Esophagus muscularis mucosa (tissue), 4 donors: Measurements from ENCODE around the gene DPP7. TPM values are rescaled to one million over a fixed set of nuclear protein-coding genes. Genes with fewer than 3 reads are reported as not detected.

ENCODE experiments used
- DNase-seq: peaks from one replicate; pipeline ENCODE4 v3.0.0-alpha.2; 2017; ENCODE audit errors: extremely low spot score
- H3K27ac ChIP-seq, 4 donors: fragments of 200-600 bp; sonication (generic); replicated peaks in 1 of 4; 1 replicate in 3 of 4; 2 replicates in 1 of 4; pipeline ENCODE4 v1.5.1; 2016 to 2019; ENCODE audit warnings: mild to moderate bottlenecking in 1 of 4
- H3K27me3 ChIP-seq, 4 donors: fragments of 200-600 bp; sonication (generic); one replicate each; pipeline versions ENCODE4 v1.5.1 to v1.6.0; 2016 to 2019
- H3K36me3 ChIP-seq, 4 donors: fragments of 200-600 bp; sonication (generic); one replicate each; pipeline ENCODE4 v1.5.1; 2016 to 2019
- H3K4me1 ChIP-seq, 4 donors: fragments of 200-600 bp; sonication (generic); one replicate each; pipeline ENCODE4 v1.5.1; 2016 to 2019
- H3K4me3 ChIP-seq, 4 donors: fragments of 200-600 bp; sonication (generic); 1 replicate in 2 of 4; 2 replicates in 2 of 4; pipeline ENCODE4 v1.5.1; 2016 to 2019; ENCODE audit warnings: mild to moderate bottlenecking in 4 of 4, moderate library complexity in 1 of 4
- H3K9me3 ChIP-seq, 4 donors: fragments of 200-600 bp; sonication (generic); 1 replicate in 3 of 4; 2 replicates in 1 of 4; pipeline ENCODE4 v1.5.1; 2016 to 2019
- CTCF ChIP-seq, 3 experiments: fragments of 200-600 bp in 2 of 3; fragments of 450-650 bp in 1 of 3; sonication (generic) in 2 of 3; IDR thresholded peaks; one replicate each; pipeline ENCODE4 v1.5.1; 2017 to 2019; ENCODE audit warnings: antibody characterized with exemption in 3 of 3, mild to moderate bottlenecking in 2 of 3, moderate library complexity in 1 of 3
- EP300 ChIP-seq: sonication (generic); formaldehyde crosslinking; IDR thresholded peaks from one replicate; pipeline ENCODE4 v1.6.1; 2017; ENCODE audit warnings: antibody characterized with exemption
- POLR2A ChIP-seq: fragments of 450-650 bp; IDR thresholded peaks from one replicate; pipeline ENCODE4 v1.6.1; 2017; ENCODE audit warnings: antibody characterized with exemption, moderate library complexity, mild to moderate bottlenecking, low read depth
- POLR2AphosphoS5 ChIP-seq, 2 donors: sonication (generic); formaldehyde crosslinking; IDR thresholded peaks; one replicate each; pipeline ENCODE4 v1.6.1; 2017; ENCODE audit warnings: antibody characterized with exemption in 2 of 2
- WGBS: methylation state at CpG from one replicate; pipeline ENCODE4 v1.1.5; 2018; 5-methylcytosine and 5-hydroxymethylcytosine counted together
- intact Hi-C: fragments of 100-400 bp; cut with DNase I; formaldehyde crosslinking; loops from one replicate; pipeline ENCODE4 v1.15.1; 2023
- small RNA-seq, 3 donors: library from RNA; depleted of rRNA; stranded (forward); fragments of <200 nt; gene quantifications; one replicate each; pipeline ENCODE3, GENCODE V24; 2016
- total RNA-seq, 4 donors: library from RNA; depleted of rRNA; stranded (reverse); fragments of >200 nt; gene quantifications; one replicate each; pipeline versions ENCODE4 v1.1.0 to v1.2.1, GENCODE V29; 2016

DPP7 gene
- total RNA-seq, 4 donors from 2014 or later, result 90.1 to 121 (median 104) TPM

DNA sequence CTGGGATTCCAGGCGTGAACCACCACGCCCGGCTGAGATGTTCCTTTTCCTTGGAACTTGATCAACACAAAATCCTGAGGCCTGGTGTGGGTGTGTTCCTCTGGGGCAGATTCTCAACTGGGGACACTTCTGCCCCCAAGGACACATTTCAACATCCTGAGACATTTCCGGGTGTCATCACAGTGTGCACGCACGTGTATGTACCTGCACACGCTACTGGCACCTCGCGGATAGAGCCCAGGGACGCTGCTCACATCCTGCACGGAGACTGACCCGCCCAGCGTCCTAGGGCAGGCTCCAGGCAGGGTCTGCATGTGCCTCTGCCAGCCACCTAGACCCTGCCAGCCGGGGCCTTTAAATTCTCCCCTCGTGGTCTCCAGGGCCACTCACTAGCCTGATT lies 52.1 kb downstream of the DPP7 start:
- no peak for DNase-seq
- 85% methylated on average over 15 of the region's 15 CpGs for WGBS
- H3K4me3 ChIP-seq, result no peak overlapping the region
- peaks cover 6 to 18% (median 16%) of the 10 kb centered on the region in 4 donors for H3K4me1 ChIP-seq
- H3K27me3 ChIP-seq, result peaks cover 0 to 15% (median 0%) of the 10 kb centered on the region in 4 donors
- no peaks in the 10 kb centered on the region for H3K36me3 ChIP-seq
- H3K9me3 ChIP-seq, result no peaks in the 10 kb centered on the region
- no peak for TF ChIP-seq POLR2A
- no peak for TF ChIP-seq EP300
- TF ChIP-seq POLR2AphosphoS5 (IDR thresholded peaks at IDR 0.05), result no peak
- TF ChIP-seq CTCF (IDR thresholded peaks at IDR 0.05), result no peak
- H3K27ac ChIP-seq, result no peak overlapping the region
- intact Hi-C loops, result no loop called here

Small RNA genes within 50 kb of the gene (small RNA-seq; reads per million reads assigned to genes)
- 0 reads per million in 3 donors for gene RF00153

Other genes with a start within 250 kb of the DPP7 start
- 100 to 1,000 TPM; 233 to 283 (median 247) TPM for gene EDF1, start 248.4 kb downstream of the DPP7 start, total RNA-seq
- gene TRAF2, start 228.2 kb downstream of the DPP7 start, total RNA-seq, result 10 to 100 TPM in 2 of 4 donors, 1 to 10 TPM in 2; 6.6 to 15.5 (median 12.4) TPM
- 100 to 1,000 TPM; 238 to 303 (median 267) TPM for gene FBXW5, start 170.0 kb downstream of the DPP7 start, total RNA-seq
- not detected for gene C8G, start 169.5 kb downstream of the DPP7 start, total RNA-seq
- not detected for gene LCN12, start 162.5 kb downstream of the DPP7 start, total RNA-seq
- 10 to 100 TPM; 10.4 to 77.9 (median 51.6) TPM for gene PTGDS, start 137.2 kb downstream of the DPP7 start, total RNA-seq
- under 1 TPM in 3 of 4 donors, not detected in 1; 0.11 to 0.42 (median 0.39) TPM for gene LCNL1, start 131.7 kb downstream of the DPP7 start, total RNA-seq
- gene PAXX, start 122.3 kb downstream of the DPP7 start, total RNA-seq, result 10 to 100 TPM; 28.8 to 39.9 (median 37.8) TPM
- 1 to 10 TPM in 2 of 4 donors, not detected in 2; 1.4 to 2.5 TPM for gene CLIC3, start 118.2 kb downstream of the DPP7 start, total RNA-seq
- 10 to 100 TPM; 17.4 to 30.9 (median 21.6) TPM for gene ABCA2, start 86.5 kb downstream of the DPP7 start, total RNA-seq
- under 1 TPM in 2 of 4 donors, not detected in 2; 0.32 to 0.83 TPM for gene FUT7, start 82.6 kb downstream of the DPP7 start, total RNA-seq
- gene NPDC1, start 68.6 kb downstream of the DPP7 start, total RNA-seq, result 100 to 1,000 TPM in 2 of 4 donors, 10 to 100 TPM in 2; 45.3 to 119 (median 91.5) TPM
- 1 to 10 TPM in 2 of 4 donors, under 1 TPM in 2; 0.42 to 1.2 (median 1.0) TPM for gene ENTPD2, start 60.7 kb downstream of the DPP7 start, total RNA-seq
- under 1 TPM in 3 of 4 donors, not detected in 1; 0.17 to 0.40 (median 0.26) TPM for gene SAPCD2, start 44.2 kb downstream of the DPP7 start, total RNA-seq
- 1 to 10 TPM; 3.6 to 5.8 (median 5.0) TPM for gene UAP1L1, start 37.2 kb downstream of the DPP7 start, total RNA-seq
- gene MAN1B1, start 27.7 kb downstream of the DPP7 start, total RNA-seq, result 10 to 100 TPM; 22.4 to 36.6 (median 27.0) TPM
- under 1 TPM in 3 of 4 donors, not detected in 1; 0.11 to 0.50 (median 0.19) TPM for gene GRIN1, start 24.4 kb upstream of the DPP7 start, total RNA-seq
- not detected for gene LRRC26, start 55.3 kb upstream of the DPP7 start, total RNA-seq
- gene TMEM210, start 57.3 kb upstream of the DPP7 start, total RNA-seq, result not detected
- gene ANAPC2, start 73.8 kb upstream of the DPP7 start, total RNA-seq, result 10 to 100 TPM; 18.7 to 28.7 (median 25.1) TPM
- gene SSNA1, start 73.9 kb upstream of the DPP7 start, total RNA-seq, result 10 to 100 TPM; 58.2 to 99.5 (median 76.7) TPM
- 10 to 100 TPM in 1 of 4 donors, 1 to 10 TPM in 3; 4.1 to 12.6 (median 7.7) TPM for gene TPRN, start 86.0 kb upstream of the DPP7 start, total RNA-seq
- 10 to 100 TPM; 28.8 to 45.8 (median 34.8) TPM for gene TMEM203, start 90.9 kb upstream of the DPP7 start, total RNA-seq
- gene NDOR1, start 91.0 kb upstream of the DPP7 start, total RNA-seq, result 10 to 100 TPM in 1 of 4 donors, 1 to 10 TPM in 3; 6.5 to 12.3 (median 8.0) TPM
- gene RNF208, start 107.5 kb upstream of the DPP7 start, total RNA-seq, result 1 to 10 TPM; 1.2 to 4.2 (median 2.4) TPM
- gene CYSRT1, start 110.4 kb upstream of the DPP7 start, total RNA-seq, result under 1 TPM in 3 of 4 donors, not detected in 1; 0.33 to 0.45 (median 0.40) TPM
- not detected for gene RNF224, start 112.8 kb upstream of the DPP7 start, total RNA-seq
- not detected for gene SLC34A3, start 116.2 kb upstream of the DPP7 start, total RNA-seq
- gene TUBB4B, start 126.6 kb upstream of the DPP7 start, total RNA-seq, result 100 to 1,000 TPM; 227 to 469 (median 304) TPM
- not detected for gene STPG3, start 136.6 kb upstream of the DPP7 start, total RNA-seq
- gene NELFB, start 140.6 kb upstream of the DPP7 start, total RNA-seq, result 10 to 100 TPM; 26.6 to 73.2 (median 48.8) TPM
- gene TOR4A, start 163.0 kb upstream of the DPP7 start, total RNA-seq, result 1 to 10 TPM; 5.0 to 9.2 (median 7.3) TPM
- 10 to 100 TPM in 1 of 4 donors, 1 to 10 TPM in 3; 2.9 to 10.3 (median 7.2) TPM for gene NRARP, start 187.5 kb upstream of the DPP7 start, total RNA-seq